ENCODE data around the gene FCER1A. TPM values are rescaled to one million over a fixed set of nuclear protein-coding genes. Genes with fewer than 3 reads are reported as not detected.

FCER1A gene
- total and polyA plus RNA-seq, 8 donors = 1.1 to 5.2 (median 3.2) TPM; not detected in 4

GRCh38 chr1:159274631-159275030 is 27.5 kb upstream of the FCER1A start:
- no peaks in the 10 kb centered on the region for H3K9me3 ChIP-seq
- no peak overlapping the region for H3K27ac ChIP-seq
- no peaks in the 10 kb centered on the region for H3K36me3 ChIP-seq
- H3K4me1 ChIP-seq = no peaks in the 10 kb centered on the region
- DNase-seq = no peak
- intact Hi-C loops (cut with DNase I; ENCODE audit: low total_unique reads) = no loop called here
- H3K27me3 ChIP-seq = no peaks in the 10 kb centered on the region
- 71 to 77% (median 74%) methylated on average over 2 of the region's 2 CpGs for WGBS, 5 donors
- no peak for TF ChIP-seq POLR2AphosphoS5 (IDR thresholded peaks at IDR 0.05)
- TF ChIP-seq CTCF (IDR thresholded peaks at IDR 0.05) = no peak
- TF ChIP-seq POLR2A (IDR thresholded peaks at IDR 0.05) = no peak
- TF ChIP-seq EP300 (IDR thresholded peaks at IDR 0.05) = no peak
- no peak overlapping the region for H3K4me3 ChIP-seq

GRCh38 chr1:159275891-159276290 is 26.2 kb upstream of the FCER1A start:
- Histone ChIP-seq H3K36me3 (no peaks in the 10 kb centered on the region), H3K4me3 (no peak overlapping the region), H3K27me3 (no peaks in the 10 kb centered on the region), H3K27ac (no peak overlapping the region), H3K4me1 (no peaks in the 10 kb centered on the region), H3K9me3 (no peaks in the 10 kb centered on the region)
- no peak for DNase-seq
- TF ChIP-seq CTCF (IDR thresholded peaks at IDR 0.05) (no peak), EP300 (IDR thresholded peaks at IDR 0.05) (no peak), POLR2A (IDR thresholded peaks at IDR 0.05) (no peak), POLR2AphosphoS5 (IDR thresholded peaks at IDR 0.05) (no peak)
- intact Hi-C loops (cut with DNase I; ENCODE audit: low total_unique reads) = no loop called here

GRCh38 chr1:159279773-159280172 is 22.4 kb upstream of the FCER1A start:
- intact Hi-C loops (cut with DNase I; ENCODE audit: low total_unique reads) = no loop called here
- H3K36me3 ChIP-seq = no peaks in the 10 kb centered on the region
- no peak for DNase-seq
- H3K27ac ChIP-seq = no peak overlapping the region
- no peaks in the 10 kb centered on the region for H3K9me3 ChIP-seq
- no peak overlapping the region for H3K4me3 ChIP-seq
- no peaks in the 10 kb centered on the region for H3K4me1 ChIP-seq
- TF ChIP-seq POLR2A (IDR thresholded peaks at IDR 0.05) = no peak
- no peak for TF ChIP-seq POLR2AphosphoS5 (IDR thresholded peaks at IDR 0.05)
- TF ChIP-seq EP300 (IDR thresholded peaks at IDR 0.05) = no peak
- no peak for TF ChIP-seq CTCF (IDR thresholded peaks at IDR 0.05)
- no peaks in the 10 kb centered on the region for H3K27me3 ChIP-seq
- WGBS, 5 donors = 36 to 52% (median 43%) methylated on average over 5 of the region's 5 CpGs

- H3K27me3 ChIP-seq = no peaks in the 10 kb centered on the region
- 8 to 25% (median 14%) methylated on average over 2 of the region's 2 CpGs for WGBS, 5 donors
- intact Hi-C loops (cut with DNase I; ENCODE audit: low total_unique reads) = no loop called here
- H3K36me3 ChIP-seq = no peaks in the 10 kb centered on the region
- H3K4me3 ChIP-seq = no peak overlapping the region
- H3K27ac ChIP-seq = no peak overlapping the region
- TF ChIP-seq CTCF (IDR thresholded peaks at IDR 0.05) (no peak), POLR2AphosphoS5 (IDR thresholded peaks at IDR 0.05) (no peak), EP300 (IDR thresholded peaks at IDR 0.05) (no peak), POLR2A (IDR thresholded peaks at IDR 0.05) (no peak)
- no peaks in the 10 kb centered on the region for H3K9me3 ChIP-seq
- no peak for DNase-seq
- H3K4me1 ChIP-seq = no peaks in the 10 kb centered on the region
Observed at GRCh38 chr1:159282118-159282517, 20.0 kb upstream of the FCER1A start.
